GM11168 (cell line): ENCODE measurements around the gene ELP1.
"Not testable (repeated sequence)": the region's sequence is repeated elsewhere in the genome, so short reads cannot be mapped to it uniquely, and the experiment has no call there.

Experiments
- in situ Hi-C: fragments of 300-500 bp; cut with MboI; formaldehyde crosslinking; loops from one replicate; pipeline ENCODE4 v1.12.0; 2022; ENCODE audit warnings: low sequenced_read_pairs; ENCODE audit not compliant: unreplicated experiment

Gene ELP1

GRCh38 chr9:108933718-108934322 lies at the start of gene ELP1:
TSS of gene ELP1 (minus strand) at chr9:108934124. CDS start at chr9:108931146, 2,978 bp downstream.
- in situ Hi-C loops, result no loop called here

GRCh38 chr9:108980893-108981292 lies 47.0 kb upstream of the ELP1 start:
- in situ Hi-C loops, result no loop called here

- in situ Hi-C loops, result no loop called here
These were observed 44.3 kb upstream of the ELP1 start for GRCh38 chr9:108978205-108978604.

GRCh38 chr9:108973895-108974294 lies 40.0 kb upstream of the ELP1 start:
- in situ Hi-C loops, result no loop called here

GRCh38 chr9:108972626-108973209 lies 38.8 kb upstream of the ELP1 start:
- in situ Hi-C loops, result no loop called here

- in situ Hi-C loops, result no loop called here
These were observed 38.3 kb upstream of the ELP1 start for GRCh38 chr9:108972186-108972585.

- in situ Hi-C loops, result not testable (repeated sequence)
These were observed 37.5 kb upstream of the ELP1 start for GRCh38 chr9:108971392-108971791.

- in situ Hi-C loops, result no loop called here
These were observed 34.0 kb upstream of the ELP1 start for GRCh38 chr9:108967916-108968315.

- in situ Hi-C loops, result no loop called here
These were observed 29.7 kb upstream of the ELP1 start for GRCh38 chr9:108963459-108964143.

GRCh38 chr9:108961151-108961550 lies 27.2 kb upstream of the ELP1 start:
- in situ Hi-C loops, result no loop called here

GRCh38 chr9:108960331-108960730 lies 26.4 kb upstream of the ELP1 start:
- in situ Hi-C loops, result no loop called here

- in situ Hi-C loops, result loop anchor here (10.0 kb wide), 1 partner anchor 582 kb away; no protein-coding TSS in a partner anchor
These were observed 22.7 kb upstream of the ELP1 start for GRCh38 chr9:108956631-108957026.

GRCh38 chr9:108956022-108956630 lies 22.2 kb upstream of the ELP1 start:
- in situ Hi-C loops, result loop anchor here (10.0 kb wide), 1 partner anchor 581 kb away; no protein-coding TSS in a partner anchor

- in situ Hi-C loops, result loop anchor here (10.0 kb wide), 1 partner anchor 579 kb away; no protein-coding TSS in a partner anchor
These were observed 20.2 kb upstream of the ELP1 start for GRCh38 chr9:108953983-108954574.

GRCh38 chr9:108951578-108951977 lies 17.7 kb upstream of the ELP1 start:
- in situ Hi-C loops, result loop anchor here (10.0 kb wide), 1 partner anchor 577 kb away; no protein-coding TSS in a partner anchor

- in situ Hi-C loops, result loop anchor here (10.0 kb wide), 1 partner anchor 575 kb away; no protein-coding TSS in a partner anchor
These were observed 16.2 kb upstream of the ELP1 start for GRCh38 chr9:108950168-108950567.

- in situ Hi-C loops, result no loop called here
These were observed 6.1 kb upstream of the ELP1 start for GRCh38 chr9:108939975-108940374.

GRCh38 chr9:108937561-108938305 lies 3.8 kb upstream of the ELP1 start:
- in situ Hi-C loops, result no loop called here

- in situ Hi-C loops, result no loop called here
These were observed 484 bp upstream of the ELP1 start, which contains the start of gene ABITRAM for GRCh38 chr9:108934323-108934893. TSS of gene ABITRAM (plus strand) at chr9:108934400. CDS start at chr9:108934487, 87 bp downstream.
